ACC112 (cell line): ENCODE measurements around the gene PHF12.
A peak's percentile ranks its signal among the peaks of the same experiment; 100 is the strongest.

Source experiments
- H2AFZ ChIP-seq: fragments of 200-600 bp; sonication (generic); one replicate; pipeline ENCODE4 v1.6.0; 2017; ENCODE audit warnings: antibody characterized with exemption, low read length; ENCODE audit not compliant: unreplicated experiment
- H3K27ac ChIP-seq: fragments of 200-600 bp; sonication (generic); 2 replicates; pipeline ENCODE4 v1.5.1; 2014; ENCODE audit warnings: low read depth, mild to moderate bottlenecking, antibody characterized with exemption, low read length, moderate library complexity
- H3K27me3 ChIP-seq: fragments of 200-600 bp; sonication (generic); 2 replicates; pipeline ENCODE4 v1.6.1; 2014; ENCODE audit warnings: mild to moderate bottlenecking, antibody characterized with exemption, low read length, moderate library complexity, mixed read lengths; ENCODE audit not compliant: insufficient read depth
- H3K36me3 ChIP-seq: fragments of 200-600 bp; sonication (generic); 2 replicates; pipeline ENCODE4 v1.6.1; 2016; ENCODE audit warnings: mild to moderate bottlenecking, antibody characterized with exemption, low read length, moderate library complexity, mixed read lengths; ENCODE audit not compliant: insufficient read depth
- H3K4me1 ChIP-seq: fragments of 200-600 bp; sonication (generic); one replicate; pipeline ENCODE4 v1.6.1; 2016; ENCODE audit warnings: low read length, mixed read lengths; ENCODE audit not compliant: insufficient read depth, unreplicated experiment, control insufficient read depth
- H3K4me3 ChIP-seq: fragments of 200-600 bp; sonication (generic); 2 replicates; pipeline ENCODE4 v1.5.1; 2014; ENCODE audit warnings: mild to moderate bottlenecking, low read depth, low read length
- H3K79me2 ChIP-seq: fragments of 200-600 bp; sonication (generic); one replicate; pipeline ENCODE4 v1.6.0; 2016; ENCODE audit warnings: low read length; ENCODE audit not compliant: control insufficient read depth, unreplicated experiment, insufficient read depth

PHF12 gene

GRCh38 chr17:28951428-28951990 lies at the start of gene PHF12:
Gene PHF12, minus strand, starts transcription at chr17:28951518. Its CDS starts 558 bp downstream, at chr17:28950960.
- no peaks in the 10 kb centered on the region for H3K27me3 ChIP-seq
- H3K36me3 ChIP-seq = no peaks in the 10 kb centered on the region
- H2AFZ ChIP-seq = peak within 1 kb of the TSS; percentile 93
- H3K79me2 ChIP-seq = peaks cover 43% of the 10 kb centered on the region
- peaks cover 19% of the 10 kb centered on the region for H3K4me1 ChIP-seq
- peak within 1 kb of the TSS; percentile 97 for H3K27ac ChIP-seq
- peak within 1 kb of the TSS; percentile 95 for H3K4me3 ChIP-seq

GRCh38 chr17:29000973-29001372 lies 49.7 kb upstream of the PHF12 start:
- Histone ChIP-seq H3K4me1 (no peaks in the 10 kb centered on the region), H3K36me3 (no peaks in the 10 kb centered on the region), H2AFZ (no peak overlapping the region), H3K4me3 (no peak overlapping the region), H3K27me3 (peaks cover 83% of the 10 kb centered on the region), H3K27ac (no peak overlapping the region), H3K79me2 (no peaks in the 10 kb centered on the region)

- Histone ChIP-seq H3K4me1 (no peaks in the 10 kb centered on the region), H3K27ac (no peak overlapping the region), H3K4me3 (no peak overlapping the region)
Observed at GRCh38 chr17:28999206-28999605, 47.9 kb upstream of the PHF12 start.

GRCh38 chr17:28997806-28998205 lies 46.5 kb upstream of the PHF12 start:
- Histone ChIP-seq H3K27ac (no peak overlapping the region), H3K4me3 (no peak overlapping the region), H3K4me1 (no peaks in the 10 kb centered on the region), H3K27me3 (peaks cover 54% of the 10 kb centered on the region), H3K79me2 (no peaks in the 10 kb centered on the region), H2AFZ (no peak overlapping the region), H3K36me3 (no peaks in the 10 kb centered on the region)

More at GRCh38 chr17:28999206-28999605, 47.9 kb upstream of the PHF12 start:
- Histone ChIP-seq H3K36me3 (no peaks in the 10 kb centered on the region), H3K27me3 (peaks cover 68% of the 10 kb centered on the region), H3K79me2 (no peaks in the 10 kb centered on the region), H2AFZ (no peak overlapping the region)

- no peaks in the 10 kb centered on the region for H3K36me3 ChIP-seq
Observed at GRCh38 chr17:28996554-28997096, 45.3 kb upstream of the PHF12 start.

GRCh38 chr17:28993645-28994426 lies 42.5 kb upstream of the PHF12 start:
- no peak overlapping the region for H2AFZ ChIP-seq
- H3K79me2 ChIP-seq = no peaks in the 10 kb centered on the region
- H3K4me1 ChIP-seq = no peaks in the 10 kb centered on the region
- H3K36me3 ChIP-seq = no peaks in the 10 kb centered on the region
- no peak overlapping the region for H3K27ac ChIP-seq
- H3K27me3 ChIP-seq = peaks cover 17% of the 10 kb centered on the region
- H3K4me3 ChIP-seq = no peak overlapping the region

More at GRCh38 chr17:28996554-28997096, 45.3 kb upstream of the PHF12 start:
- peaks cover 42% of the 10 kb centered on the region for H3K27me3 ChIP-seq
- no peak overlapping the region for H3K4me3 ChIP-seq
- no peaks in the 10 kb centered on the region for H3K79me2 ChIP-seq
- H2AFZ ChIP-seq = no peak overlapping the region
- no peak overlapping the region for H3K27ac ChIP-seq
- H3K4me1 ChIP-seq = no peaks in the 10 kb centered on the region

- H3K36me3 ChIP-seq = no peaks in the 10 kb centered on the region
- H2AFZ ChIP-seq = no peak overlapping the region
- H3K27ac ChIP-seq = no peak overlapping the region
- no peaks in the 10 kb centered on the region for H3K4me1 ChIP-seq
- H3K79me2 ChIP-seq = no peaks in the 10 kb centered on the region
- H3K27me3 ChIP-seq = peaks cover 14% of the 10 kb centered on the region; the same call in 1 of the 2 replicates
- H3K4me3 ChIP-seq = no peak overlapping the region
Observed at GRCh38 chr17:28992625-28993600, 41.6 kb upstream of the PHF12 start.

DNA sequence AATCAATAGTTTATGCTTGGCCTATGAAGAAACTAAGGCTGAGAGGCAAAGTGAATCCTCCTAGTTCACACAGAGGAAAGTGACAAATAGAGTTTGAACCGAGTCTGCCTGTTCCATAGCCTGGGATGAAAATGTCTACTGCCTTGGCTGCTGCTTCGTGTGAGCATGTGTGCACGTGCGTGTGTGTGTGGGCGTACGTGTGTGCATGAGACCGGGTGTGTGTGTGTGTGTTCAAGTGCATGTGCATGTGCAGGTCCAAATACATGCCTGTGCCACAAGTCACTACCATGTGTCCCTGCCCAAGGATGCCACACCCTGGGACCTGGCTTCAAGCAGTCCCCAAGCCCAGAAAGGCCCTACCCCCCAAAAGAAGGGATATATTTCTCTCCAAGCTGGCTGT lies 40.9 kb upstream of the PHF12 start:
- H3K27me3 ChIP-seq = peaks cover 11% of the 10 kb centered on the region; the same call in 1 of the 2 replicates
- no peak overlapping the region for H2AFZ ChIP-seq
- H3K4me3 ChIP-seq = no peak overlapping the region
- no peaks in the 10 kb centered on the region for H3K4me1 ChIP-seq
- H3K27ac ChIP-seq = no peak overlapping the region
- H3K79me2 ChIP-seq = no peaks in the 10 kb centered on the region
- H3K36me3 ChIP-seq = no peaks in the 10 kb centered on the region

GRCh38 chr17:28991779-28992178 lies 40.5 kb upstream of the PHF12 start:
- H3K79me2 ChIP-seq = no peaks in the 10 kb centered on the region
- H3K36me3 ChIP-seq = no peaks in the 10 kb centered on the region
- no peak overlapping the region for H3K4me3 ChIP-seq
- H2AFZ ChIP-seq = no peak overlapping the region
- no peaks in the 10 kb centered on the region for H3K4me1 ChIP-seq
- no peak overlapping the region for H3K27ac ChIP-seq
- peaks cover 7% of the 10 kb centered on the region; the same call in 1 of the 2 replicates for H3K27me3 ChIP-seq

DNA sequence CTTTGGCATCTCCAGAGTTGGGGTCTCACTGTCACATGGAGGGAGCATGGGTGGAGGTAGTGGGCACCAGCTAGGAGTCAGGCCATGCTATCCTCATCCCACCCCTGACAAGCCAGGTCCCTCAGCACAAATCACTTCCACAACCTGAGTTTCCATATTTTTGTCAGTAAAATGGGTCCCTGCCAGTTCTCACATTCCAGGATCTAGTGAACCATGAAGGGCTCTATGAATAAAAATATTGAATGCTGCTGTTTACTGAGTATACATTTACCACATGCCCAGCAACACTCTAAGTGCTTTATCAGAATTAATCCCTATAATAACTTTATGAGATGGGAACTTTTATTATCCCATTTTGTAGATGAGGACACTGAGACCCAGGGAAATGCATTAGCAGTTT lies 37.7 kb upstream of the PHF12 start:
- Histone ChIP-seq H3K79me2 (no peaks in the 10 kb centered on the region), H3K4me3 (no peak overlapping the region), H3K4me1 (no peaks in the 10 kb centered on the region), H2AFZ (no peak overlapping the region), H3K27ac (no peak overlapping the region), H3K27me3 (peaks cover 31% of the 10 kb centered on the region), H3K36me3 (no peaks in the 10 kb centered on the region)
